ENCODE data around the gene HOXC13. TPM values are rescaled to one million over a fixed set of nuclear protein-coding genes. Genes with fewer than 3 reads are reported as not detected.

The HOXC13 gene
- total RNA-seq, 1 donor from 2014 or later = not detected

GRCh38 chr12:53965281-53966084 is 26.9 kb downstream of the HOXC13 start:
- H3K36me3 ChIP-seq = no peaks in the 10 kb centered on the region
- H3K27ac ChIP-seq = no peak overlapping the region
- ATAC-seq = no peak
- intact Hi-C loops (cut with DNase I) = no loop called here
- no peak overlapping the region for H3K4me3 ChIP-seq
- no peak for TF ChIP-seq CTCF (IDR thresholded peaks at IDR 0.05)
- no peaks in the 10 kb centered on the region for H3K9me3 ChIP-seq
- H3K27me3 ChIP-seq = peaks cover 100% of the 10 kb centered on the region
- no peaks in the 10 kb centered on the region for H3K4me1 ChIP-seq
- DNase-seq = no peak

- no peak for TF ChIP-seq CTCF (IDR thresholded peaks at IDR 0.05)
- Histone ChIP-seq H3K4me1 (no peaks in the 10 kb centered on the region), H3K4me3 (no peak overlapping the region), H3K9me3 (no peaks in the 10 kb centered on the region), H3K27ac (no peak overlapping the region), H3K36me3 (no peaks in the 10 kb centered on the region), H3K27me3 (peaks cover 100% of the 10 kb centered on the region)
- DNase-seq = no peak
- intact Hi-C loops (cut with DNase I) = no loop called here
- no peak for ATAC-seq
These were observed 27.4 kb downstream of the HOXC13 start for GRCh38 chr12:53966085-53966384.

GRCh38 chr12:53966385-53967133 is 27.9 kb downstream of the HOXC13 start:
- no peaks in the 10 kb centered on the region for H3K36me3 ChIP-seq
- H3K27ac ChIP-seq = no peak overlapping the region
- intact Hi-C loops (cut with DNase I) = no loop called here
- TF ChIP-seq CTCF (IDR thresholded peaks at IDR 0.05) = no peak
- ATAC-seq = no peak
- no peaks in the 10 kb centered on the region for H3K9me3 ChIP-seq
- no peak overlapping the region for H3K4me3 ChIP-seq
- peaks cover 100% of the 10 kb centered on the region for H3K27me3 ChIP-seq
- no peaks in the 10 kb centered on the region for H3K4me1 ChIP-seq
- DNase-seq = no peak

GRCh38 chr12:53967421-53967925 is 28.8 kb downstream of the HOXC13 start:
- intact Hi-C loops (cut with DNase I) = no loop called here

More at GRCh38 chr12:53967421-53967925, 28.8 kb downstream of the HOXC13 start:
- TF ChIP-seq CTCF (IDR thresholded peaks at IDR 0.05) = no peak
- DNase-seq (no peak), ATAC-seq (no peak)
- H3K9me3 ChIP-seq = no peaks in the 10 kb centered on the region
- H3K4me3 ChIP-seq = no peak overlapping the region
- no peak overlapping the region for H3K27ac ChIP-seq
- no peaks in the 10 kb centered on the region for H3K36me3 ChIP-seq
- no peaks in the 10 kb centered on the region for H3K4me1 ChIP-seq
- peaks cover 100% of the 10 kb centered on the region for H3K27me3 ChIP-seq
